Testis (tissue), 3 donors: ENCODE measurements around the gene HTR4. TPM values are rescaled to one million over a fixed set of nuclear protein-coding genes. Genes with fewer than 3 reads are reported as not detected.

ENCODE experiments used
- DNase-seq: peaks from one replicate; pipeline ENCODE4 v3.0.0-alpha.2; 2019
- H3K27ac ChIP-seq, 2 donors: fragments of 200-600 bp; sonication (generic); one replicate each; pipeline ENCODE4 v1.5.1; 2019
- H3K27me3 ChIP-seq: fragments of 200-600 bp; sonication (generic); one replicate; pipeline ENCODE4 v1.5.1; 2019
- H3K36me3 ChIP-seq: fragments of 200-600 bp; sonication (generic); one replicate; pipeline ENCODE4 v1.5.1; 2017; ENCODE audit warnings: low read depth; ENCODE audit errors: missing control alignments
- H3K4me1 ChIP-seq: fragments of 200-600 bp; sonication (generic); one replicate; pipeline ENCODE4 v1.5.1; 2019
- H3K4me3 ChIP-seq, 2 donors: fragments of 200-600 bp; sonication (generic); one replicate each; pipeline ENCODE4 v1.5.1; 2017 to 2019
- H3K9me3 ChIP-seq: fragments of 200-600 bp; sonication (generic); one replicate; pipeline ENCODE4 v1.5.1; 2017
- POLR2A ChIP-seq: fragments of 450-650 bp; IDR thresholded peaks from one replicate; pipeline ENCODE4 v1.6.1; 2017; ENCODE audit warnings: antibody characterized with exemption, mild to moderate bottlenecking, moderate library complexity
- WGBS, 2 donors: methylation state at CpG; one replicate each; pipeline ENCODE4 v1.1.5; 2018; 5-methylcytosine and 5-hydroxymethylcytosine counted together
- intact Hi-C: fragments of 100-400 bp; cut with DNase I; formaldehyde crosslinking; loops from one replicate; pipeline ENCODE4 v1.15.1; 2023; ENCODE audit warnings: low total_unique reads
- polyA plus RNA-seq: library from polyadenylated mRNA; stranded (reverse); fragments of 350-450 nt; fragmentation: Illumina TruSeq; extraction: RNeasy Lipid Tissue Mini Kit (QIAGEN cat#74804); gene quantifications from one replicate; pipeline ENCODE4 v1.2.3, GENCODE V29; 2014; ENCODE audit warnings: low read depth, low replicate concordance; ENCODE audit not compliant: insufficient read depth
- total RNA-seq, 2 donors: library from RNA; depleted of rRNA; stranded (reverse); fragments of >200 nt; gene quantifications; one replicate each; pipeline ENCODE4 v1.2.3, GENCODE V29; 2016
- TF ChIP-seq, protein P1 (sequence below), 3 experiments: fragments of 450-650 bp in 2 of 3; fragments of 200-600 bp in 1 of 3; sonication (generic) in 1 of 3; IDR thresholded peaks; one replicate each; pipeline ENCODE4 v1.5.1; 2016 to 2019; ENCODE audit warnings: antibody characterized with exemption in 3 of 3, mild to moderate bottlenecking in 2 of 3, moderate library complexity in 1 of 3

The HTR4 gene
- total and polyA plus RNA-seq, 3 donors from 2014 or later = 0.17 to 0.63 (median 0.56) TPM

GRCh38 chr5:148565148-148565547 is 89.2 kb downstream of the HTR4 start:
- intact Hi-C loops = no loop called here
- Histone ChIP-seq H3K4me3 (no peak overlapping the region), H3K27me3 (no peaks in the 10 kb centered on the region), H3K36me3 (no peaks in the 10 kb centered on the region), H3K27ac (no peak overlapping the region), H3K9me3 (no peaks in the 10 kb centered on the region), H3K4me1 (no peaks in the 10 kb centered on the region)
- TF ChIP-seq POLR2A = no peak
- TF ChIP-seq, protein P1, sequence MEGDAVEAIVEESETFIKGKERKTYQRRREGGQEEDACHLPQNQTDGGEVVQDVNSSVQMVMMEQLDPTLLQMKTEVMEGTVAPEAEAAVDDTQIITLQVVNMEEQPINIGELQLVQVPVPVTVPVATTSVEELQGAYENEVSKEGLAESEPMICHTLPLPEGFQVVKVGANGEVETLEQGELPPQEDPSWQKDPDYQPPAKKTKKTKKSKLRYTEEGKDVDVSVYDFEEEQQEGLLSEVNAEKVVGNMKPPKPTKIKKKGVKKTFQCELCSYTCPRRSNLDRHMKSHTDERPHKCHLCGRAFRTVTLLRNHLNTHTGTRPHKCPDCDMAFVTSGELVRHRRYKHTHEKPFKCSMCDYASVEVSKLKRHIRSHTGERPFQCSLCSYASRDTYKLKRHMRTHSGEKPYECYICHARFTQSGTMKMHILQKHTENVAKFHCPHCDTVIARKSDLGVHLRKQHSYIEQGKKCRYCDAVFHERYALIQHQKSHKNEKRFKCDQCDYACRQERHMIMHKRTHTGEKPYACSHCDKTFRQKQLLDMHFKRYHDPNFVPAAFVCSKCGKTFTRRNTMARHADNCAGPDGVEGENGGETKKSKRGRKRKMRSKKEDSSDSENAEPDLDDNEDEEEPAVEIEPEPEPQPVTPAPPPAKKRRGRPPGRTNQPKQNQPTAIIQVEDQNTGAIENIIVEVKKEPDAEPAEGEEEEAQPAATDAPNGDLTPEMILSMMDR (IDR thresholded peaks at IDR 0.05) = no peak
- WGBS, 2 donors = 65 to 68% methylated on average over 3 of the region's 3 CpGs
- DNase-seq = no peak

DNA sequence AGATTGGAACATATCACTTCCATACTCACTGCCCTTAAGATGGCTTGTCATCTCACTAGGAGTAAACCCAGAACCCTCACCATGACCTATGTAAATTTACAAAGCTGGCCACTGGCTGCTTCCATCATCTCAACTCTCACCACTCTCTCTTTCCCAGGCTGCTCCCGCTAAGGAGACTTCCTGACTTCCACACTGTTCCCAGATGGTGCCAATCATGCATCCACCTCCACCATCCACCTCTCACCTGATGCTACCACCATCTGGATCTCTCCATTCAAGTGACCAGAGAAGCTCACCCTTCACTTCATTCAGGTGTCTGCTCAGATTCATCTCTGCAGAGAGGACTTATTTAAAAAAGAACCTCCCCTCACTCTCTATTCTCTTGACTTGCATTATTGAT is 91.3 kb downstream of the HTR4 start:
- H3K4me3 ChIP-seq = no peak overlapping the region
- intact Hi-C loops = no loop called here
- no peak overlapping the region for H3K27ac ChIP-seq
- H3K36me3 ChIP-seq = no peaks in the 10 kb centered on the region
- no peak for TF ChIP-seq POLR2A
- TF ChIP-seq, protein P1 (IDR thresholded peaks at IDR 0.05) = no peak
- H3K4me1 ChIP-seq = no peaks in the 10 kb centered on the region
- no peaks in the 10 kb centered on the region for H3K9me3 ChIP-seq
- WGBS, 2 donors = 82 to 92% methylated on average over 1 of the region's 1 CpG
- H3K27me3 ChIP-seq = no peaks in the 10 kb centered on the region
- DNase-seq = no peak

- intact Hi-C loops = no loop called here
- TF ChIP-seq POLR2A = no peak
- TF ChIP-seq, protein P1 (IDR thresholded peaks at IDR 0.05) = no peak
- Histone ChIP-seq H3K9me3 (no peaks in the 10 kb centered on the region), H3K27ac (no peak overlapping the region), H3K36me3 (no peaks in the 10 kb centered on the region), H3K27me3 (no peaks in the 10 kb centered on the region), H3K4me3 (no peak overlapping the region), H3K4me1 (no peaks in the 10 kb centered on the region)
- 57 to 66% methylated on average over 3 of the region's 3 CpGs for WGBS, 2 donors
- no peak for DNase-seq
Measured at GRCh38 chr5:148561801-148562311, 92.5 kb downstream of the HTR4 start.

- DNase-seq = no peak
- intact Hi-C loops = no loop called here
- no peaks in the 10 kb centered on the region for H3K4me1 ChIP-seq
- H3K27ac ChIP-seq = no peak overlapping the region
- H3K4me3 ChIP-seq = no peak overlapping the region
- TF ChIP-seq POLR2A = no peak
- TF ChIP-seq, protein P1 (IDR thresholded peaks at IDR 0.05) = no peak
- no peaks in the 10 kb centered on the region for H3K9me3 ChIP-seq
- WGBS, 2 donors = 47 to 67% methylated on average over 4 of the region's 4 CpGs
- H3K27me3 ChIP-seq = no peaks in the 10 kb centered on the region
- H3K36me3 ChIP-seq = no peaks in the 10 kb centered on the region
Measured at GRCh38 chr5:148559461-148559860, 94.9 kb downstream of the HTR4 start.

GRCh38 chr5:148558892-148559291 is 95.4 kb downstream of the HTR4 start:
- Histone ChIP-seq H3K4me3 (no peak overlapping the region), H3K4me1 (no peaks in the 10 kb centered on the region), H3K27me3 (no peaks in the 10 kb centered on the region), H3K27ac (no peak overlapping the region), H3K9me3 (no peaks in the 10 kb centered on the region), H3K36me3 (no peaks in the 10 kb centered on the region)
- TF ChIP-seq, protein P1 (IDR thresholded peaks at IDR 0.05) = no peak
- TF ChIP-seq POLR2A = no peak
- no peak for DNase-seq
- 92 to 97% methylated on average over 2 of the region's 2 CpGs for WGBS, 2 donors
- intact Hi-C loops = no loop called here
